Karpas-422 (cell line): ENCODE data around the gene GRIN3B. TPM values are rescaled to one million over a fixed set of nuclear protein-coding genes. Genes with fewer than 3 reads are reported as not detected.

Experiments used
- DNase-seq: peaks from one replicate; pipeline ENCODE4 v3.0.0-alpha.2; 2015
- H2AFZ ChIP-seq: fragments of 200-600 bp; sonication (generic); 2 replicates; pipeline ENCODE4 v1.6.1; 2014; ENCODE audit warnings: antibody characterized with exemption, low read length, mixed read lengths
- H3K27ac ChIP-seq: fragments of 200-600 bp; sonication (generic); 2 replicates; pipeline ENCODE4 v1.5.1; 2014; ENCODE audit warnings: mild to moderate bottlenecking, low read length, moderate library complexity
- H3K27me3 ChIP-seq: fragments of 200-600 bp; sonication (generic); 2 replicates; pipeline ENCODE4 v1.6.1; 2014; ENCODE audit warnings: low read length, mixed read lengths
- H3K36me3 ChIP-seq: fragments of 200-600 bp; sonication (generic); 2 replicates; pipeline ENCODE4 v1.6.1; 2014; ENCODE audit warnings: low read length, mixed read lengths; ENCODE audit not compliant: insufficient read depth
- H3K4me1 ChIP-seq: fragments of 200-600 bp; sonication (generic); 2 replicates; pipeline ENCODE4 v1.6.1; 2014; ENCODE audit warnings: mild to moderate bottlenecking, low read length, mixed read lengths
- H3K4me2 ChIP-seq: fragments of 200-600 bp; sonication (generic); 2 replicates; pipeline ENCODE4 v1.6.1; 2014; ENCODE audit warnings: low read length, low read depth, mild to moderate bottlenecking; ENCODE audit not compliant: poor library complexity, severe bottlenecking
- H3K4me3 ChIP-seq: fragments of 200-600 bp; sonication (generic); 2 replicates; pipeline ENCODE4 v1.5.1; 2014; ENCODE audit warnings: mild to moderate bottlenecking, antibody characterized with exemption, low read length, mixed read lengths
- H3K79me2 ChIP-seq: fragments of 200-600 bp; sonication (generic); 2 replicates; pipeline ENCODE4 v1.6.1; 2014; ENCODE audit warnings: mild to moderate bottlenecking, low read length, mixed read lengths
- H3K9ac ChIP-seq: fragments of 200-600 bp; sonication (generic); 2 replicates; pipeline ENCODE4 v1.6.0; 2014; ENCODE audit warnings: low read length
- H3K9me2 ChIP-seq: fragments of 200-600 bp; sonication (generic), shearing (Covaris generic); replicated peaks from 2 replicates; pipeline ENCODE4 v1.6.0; 2014; ENCODE audit warnings: mild to moderate bottlenecking, low read length, moderate library complexity; ENCODE audit not compliant: insufficient read depth
- H3K9me3 ChIP-seq: fragments of 300-700, 200-600 bp; sonication (generic); 2 replicates; pipeline ENCODE4 v1.6.1; 2014; ENCODE audit warnings: low read length, mixed read lengths
- H4K20me1 ChIP-seq: fragments of 200-600 bp; sonication (generic); 2 replicates; pipeline ENCODE4 v1.6.1; 2014; ENCODE audit warnings: mild to moderate bottlenecking, antibody characterized with exemption, low read length, low read depth; ENCODE audit not compliant: insufficient read depth
- total RNA-seq: library from RNA; depleted of rRNA; stranded (reverse); fragments of >200 nt; shearing (Covaris generic); gene quantifications from 2 replicates; pipeline ENCODE4 v1.2.3, GENCODE V29; 2014; ENCODE audit warnings: low replicate concordance

Gene GRIN3B
- total RNA-seq, 1 experiment from 2014 or later = not detected

GRCh38 chr19:1016647-1017114 lies 16.5 kb downstream of the GRIN3B start:
- peak overlapping the region; percentile 75 for H3K4me2 ChIP-seq
- DNase-seq = no peak
- no peak overlapping the region for H2AFZ ChIP-seq
- peak overlapping the region; percentile 100 for H3K9ac ChIP-seq
- H3K27me3 ChIP-seq = no peaks in the 10 kb centered on the region
- no peaks in the 10 kb centered on the region for H3K9me3 ChIP-seq
- H4K20me1 ChIP-seq = peaks cover 66% of the 10 kb centered on the region
- H3K27ac ChIP-seq = no peak overlapping the region
- no peak overlapping the region; the same call in 1 of the 2 replicates for H3K4me3 ChIP-seq
- peaks cover 64% of the 10 kb centered on the region for H3K79me2 ChIP-seq
- H3K4me1 ChIP-seq = peaks cover 41% of the 10 kb centered on the region
- no peaks in the 10 kb centered on the region for H3K36me3 ChIP-seq
- H3K9me2 ChIP-seq = no peaks in the 10 kb centered on the region

- Histone ChIP-seq H3K4me2 (peak overlapping the region; percentile 75), H4K20me1 (peaks cover 66% of the 10 kb centered on the region), H3K9me2 (no peaks in the 10 kb centered on the region), H3K4me1 (peaks cover 46% of the 10 kb centered on the region), H3K36me3 (no peaks in the 10 kb centered on the region), H3K27ac (0 out of 2 replicates have a peak overlapping the region, but pooled peaks have one; percentile 6), H3K4me3 (peak overlapping the region; percentile 99; the same call in 1 of the 2 replicates), H3K9me3 (no peaks in the 10 kb centered on the region), H3K9ac (peak overlapping the region; percentile 100), H2AFZ (no peak overlapping the region), H3K27me3 (no peaks in the 10 kb centered on the region), H3K79me2 (peaks cover 64% of the 10 kb centered on the region)
- DNase-seq = peak; percentile 69
Measured at GRCh38 chr19:1017115-1017905, 17.1 kb downstream of the GRIN3B start.

GRCh38 chr19:1017906-1018305 lies 17.7 kb downstream of the GRIN3B start:
- H3K9ac ChIP-seq = peak overlapping the region; percentile 100
- H3K36me3 ChIP-seq = no peaks in the 10 kb centered on the region
- H3K4me1 ChIP-seq = peaks cover 52% of the 10 kb centered on the region
- H3K79me2 ChIP-seq = peaks cover 64% of the 10 kb centered on the region
- H2AFZ ChIP-seq = no peak overlapping the region
- H3K9me3 ChIP-seq = no peaks in the 10 kb centered on the region
- H3K4me2 ChIP-seq = peak overlapping the region; percentile 75
- peak overlapping the region; percentile 99; the same call in 1 of the 2 replicates for H3K4me3 ChIP-seq
- no peaks in the 10 kb centered on the region for H3K9me2 ChIP-seq
- DNase-seq = no peak
- peaks cover 66% of the 10 kb centered on the region for H4K20me1 ChIP-seq
- no peaks in the 10 kb centered on the region for H3K27me3 ChIP-seq
- no peak overlapping the region for H3K27ac ChIP-seq

GRCh38 chr19:1018393-1018792 lies 18.2 kb downstream of the GRIN3B start:
- Histone ChIP-seq H3K27me3 (no peaks in the 10 kb centered on the region), H2AFZ (no peak overlapping the region), H3K27ac (0 out of 2 replicates have a peak overlapping the region, but pooled peaks have one; percentile 13), H3K36me3 (no peaks in the 10 kb centered on the region), H3K4me3 (peak overlapping the region; percentile 99), H3K4me1 (peaks cover 54% of the 10 kb centered on the region), H3K9me2 (no peaks in the 10 kb centered on the region), H3K9ac (peak overlapping the region; percentile 100), H3K9me3 (no peaks in the 10 kb centered on the region), H3K4me2 (peak overlapping the region; percentile 75), H4K20me1 (peaks cover 66% of the 10 kb centered on the region), H3K79me2 (peaks cover 64% of the 10 kb centered on the region)
- no peak for DNase-seq

- Histone ChIP-seq H3K27me3 (no peaks in the 10 kb centered on the region), H3K4me2 (peak overlapping the region; percentile 75), H2AFZ (no peak overlapping the region), H3K9me3 (no peaks in the 10 kb centered on the region), H3K79me2 (peaks cover 64% of the 10 kb centered on the region), H3K9ac (peak overlapping the region; percentile 100), H3K9me2 (no peaks in the 10 kb centered on the region), H3K27ac (peak overlapping the region; percentile 73; the same call in 1 of the 2 replicates), H4K20me1 (peaks cover 61% of the 10 kb centered on the region), H3K4me3 (peak overlapping the region; percentile 99), H3K36me3 (no peaks in the 10 kb centered on the region), H3K4me1 (peaks cover 54% of the 10 kb centered on the region)
- DNase-seq = no peak
Measured at GRCh38 chr19:1018932-1019615, 18.9 kb downstream of the GRIN3B start.

- Histone ChIP-seq H2AFZ (no peak overlapping the region), H3K4me3 (peak overlapping the region; percentile 99), H3K36me3 (no peaks in the 10 kb centered on the region), H3K9ac (peak overlapping the region; percentile 100), H3K4me2 (peak overlapping the region; percentile 75), H3K4me1 (peaks cover 54% of the 10 kb centered on the region), H3K79me2 (peaks cover 62% of the 10 kb centered on the region), H3K9me3 (no peaks in the 10 kb centered on the region), H3K27me3 (no peaks in the 10 kb centered on the region), H3K9me2 (no peaks in the 10 kb centered on the region), H4K20me1 (peaks cover 59% of the 10 kb centered on the region), H3K27ac (peak overlapping the region; percentile 73; the same call in 1 of the 2 replicates)
- DNase-seq = no peak
Measured at GRCh38 chr19:1019616-1019961, 19.4 kb downstream of the GRIN3B start.

GRCh38 chr19:1019980-1020867 lies 20.0 kb downstream of the GRIN3B start:
- Histone ChIP-seq H2AFZ (no peak overlapping the region), H3K79me2 (peaks cover 56% of the 10 kb centered on the region), H3K36me3 (no peaks in the 10 kb centered on the region), H3K4me2 (peak overlapping the region; percentile 75), H3K9ac (peak overlapping the region; percentile 100), H3K9me2 (no peaks in the 10 kb centered on the region), H3K9me3 (no peaks in the 10 kb centered on the region), H3K4me1 (peaks cover 54% of the 10 kb centered on the region), H3K27me3 (no peaks in the 10 kb centered on the region), H3K4me3 (peak overlapping the region; percentile 99), H4K20me1 (peaks cover 52% of the 10 kb centered on the region), H3K27ac (peak overlapping the region; percentile 73)
- peak; percentile 60 for DNase-seq
